Suprapubic skin (tissue), 4 donors: ENCODE data around the gene CNGB1.

Experiments
- CTCF ChIP-seq, 2 donors: fragments of 200-600 bp in 1 of 2; fragments of 450-650 bp in 1 of 2; sonication (generic) in 1 of 2; IDR thresholded peaks; one replicate each; pipeline ENCODE4 v1.5.1; 2016 to 2019; ENCODE audit warnings: antibody characterized with exemption in 2 of 2, mild to moderate bottlenecking in 1 of 2, moderate library complexity in 1 of 2
- EP300 ChIP-seq: sonication (generic); formaldehyde crosslinking; IDR thresholded peaks from one replicate; pipeline ENCODE4 v1.6.1; 2017; ENCODE audit warnings: antibody characterized with exemption
- POLR2A ChIP-seq, 2 donors: fragments of 450-650 bp; IDR thresholded peaks; one replicate each; pipeline ENCODE4 v1.6.1; 2017; ENCODE audit warnings: antibody characterized with exemption in 2 of 2, mild to moderate bottlenecking in 2 of 2, moderate library complexity in 2 of 2
- POLR2AphosphoS5 ChIP-seq, 3 donors: sonication (generic); formaldehyde crosslinking; IDR thresholded peaks; one replicate each; pipeline ENCODE4 v1.6.1; 2017; ENCODE audit warnings: antibody characterized with exemption in 3 of 3

DNA sequence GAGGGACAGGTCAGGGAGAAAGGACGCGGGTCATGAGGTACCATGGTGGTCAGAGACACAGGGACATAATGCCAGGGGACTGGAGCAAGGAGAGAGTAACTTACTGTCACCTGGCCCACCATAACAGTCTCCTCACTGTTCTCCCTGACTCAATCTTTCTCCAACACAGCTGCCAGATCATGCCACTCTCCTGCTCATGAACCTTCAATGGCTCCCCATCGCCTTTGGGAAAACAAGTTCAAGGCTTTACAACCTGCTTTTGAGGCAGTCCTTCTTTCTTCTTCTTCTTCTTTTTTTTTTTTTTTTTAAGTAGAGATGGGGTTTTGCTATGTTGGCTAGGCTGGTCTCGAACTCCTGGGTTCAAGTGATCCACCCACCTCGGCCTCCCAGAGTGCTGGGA lies 22.9 kb downstream of the CNGB1 start:
- TF ChIP-seq POLR2A (IDR thresholded peaks at IDR 0.05), result no peak
- no peak for TF ChIP-seq CTCF (IDR thresholded peaks at IDR 0.05)
- TF ChIP-seq POLR2AphosphoS5 (IDR thresholded peaks at IDR 0.05), result no peak
- TF ChIP-seq EP300, result no peak
